GM12878 (cell line): ENCODE results near the gene GDAP1L1.

ENCODE experiments used
- BCLAF1 ChIP-seq: fragments of 450-650 bp; IDR thresholded peaks from 2 replicates; pipeline ENCODE4 v1.6.1; 2017; ENCODE audit warnings: antibody characterized with exemption, mild to moderate bottlenecking, moderate library complexity
- BHLHE40 ChIP-seq, 2 experiments: fragments of 450-650 bp in 1 of 2; IDR thresholded peaks; 2 replicates each; pipeline ENCODE4 v1.6.1; 2011 to 2017; ENCODE audit warnings: low read depth in 2 of 2, borderline replicate concordance in 1 of 2, improper control_type of control experiment in 1 of 2, low read length in 1 of 2, mild to moderate bottlenecking in 1 of 2
- EGR1 ChIP-seq, 2 experiments: IDR thresholded peaks; 1 replicate in 1 of 2; 2 replicates in 1 of 2; pipeline ENCODE4 v1.6.1; 2011 to 2012; ENCODE audit warnings: low read depth in 2 of 2, low read length in 2 of 2, borderline replicate concordance in 1 of 2, mild to moderate bottlenecking in 1 of 2, moderate library complexity in 1 of 2
- GABPA ChIP-seq: IDR thresholded peaks from 2 replicates; pipeline ENCODE4 v1.6.1; 2014; ENCODE audit warnings: antibody characterized with exemption, low read depth, mild to moderate bottlenecking, inconsistent platforms
- NFYB ChIP-seq: IDR thresholded peaks from 2 replicates; pipeline ENCODE4 v1.6.1; 2011; ENCODE audit warnings: low read depth, mild to moderate bottlenecking, low read length, improper control_type of control experiment, moderate library complexity; ENCODE audit not compliant: insufficient read depth
- POLR2A ChIP-seq: IDR thresholded peaks from 2 replicates; pipeline ENCODE4 v1.6.1; 2011; ENCODE audit warnings: low read depth, mild to moderate bottlenecking, low read length
- POLR2AphosphoS5 ChIP-seq: IDR thresholded peaks from 2 replicates; pipeline ENCODE4 v1.6.1; 2011; ENCODE audit warnings: mild to moderate bottlenecking, low read length, inconsistent platforms
- SMC3 ChIP-seq: IDR thresholded peaks from 2 replicates; pipeline ENCODE4 v1.6.1; 2011; ENCODE audit warnings: low read length, improper control_type of control experiment, borderline replicate concordance
- ZNF24 ChIP-seq: fragments of 450-650 bp; IDR thresholded peaks from 2 replicates; pipeline ENCODE4 v1.6.1; 2017; ENCODE audit warnings: antibody characterized with exemption, mild to moderate bottlenecking
- TF ChIP-seq, protein P1 (sequence below), 3 experiments: IDR thresholded peaks in 2 of 3; conservative IDR thresholded peaks in 1 of 3; 2 replicates each; pipeline ENCODE4 v1.5.1; 2011; ENCODE audit warnings: low read depth in 3 of 3, low read length in 3 of 3, mild to moderate bottlenecking in 3 of 3, control low read depth in 2 of 3, moderate library complexity in 2 of 3, inconsistent platforms in 1 of 3, mixed read lengths in 1 of 3; ENCODE audit not compliant: control insufficient read depth in 2 of 3, insufficient read depth in 1 of 3; ENCODE audit errors: extremely low read depth in 1 of 3

DNA sequence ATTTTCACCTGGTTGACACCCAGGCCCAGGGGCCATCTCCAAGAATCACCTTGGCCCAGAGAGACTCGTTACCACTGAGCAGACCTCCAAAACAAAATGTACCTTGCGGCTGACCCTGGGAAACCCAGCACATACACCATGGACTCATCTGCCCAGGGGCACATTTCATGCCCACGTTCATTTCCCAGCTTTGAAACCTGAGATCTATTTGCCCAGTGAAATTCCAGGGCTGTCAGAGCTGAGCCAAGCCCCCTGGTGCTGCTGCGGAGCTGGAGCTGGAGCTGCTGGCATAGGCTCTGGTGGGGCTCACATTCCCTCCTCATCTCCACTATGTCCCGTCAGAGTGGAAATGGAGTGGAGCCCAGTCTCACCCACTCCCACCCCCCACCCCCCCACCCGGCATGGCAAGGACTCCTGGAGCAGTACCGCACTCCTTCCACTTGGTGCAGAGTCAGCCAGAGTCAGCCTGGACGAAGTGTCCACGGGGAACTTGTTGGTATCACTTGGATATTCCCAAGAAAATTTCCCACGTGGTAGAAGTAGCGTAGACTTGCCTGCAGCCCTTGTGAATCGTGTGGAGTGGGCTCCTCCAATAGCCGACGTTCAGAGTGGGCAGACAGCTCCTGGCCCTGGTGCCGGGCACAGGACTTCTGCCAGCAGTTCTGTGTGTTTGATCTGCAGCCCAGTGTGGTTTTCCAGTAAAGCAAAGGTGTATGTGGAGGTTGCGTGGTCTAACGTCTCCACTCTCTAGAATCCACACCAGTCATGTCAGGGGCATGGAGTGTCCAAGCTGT lies 18.4 kb upstream of the GDAP1L1 start:
- TF ChIP-seq SMC3 (no peak), ZNF24 (no peak), BCLAF1 (no peak), EGR1 (IDR thresholded peaks at IDR 0.05; ENCODE audit: borderline replicate concordance in 1 of 2, low read depth in 2 of 2, low read length in 2 of 2) (no peak), BHLHE40 (IDR thresholded peaks at IDR 0.05; ENCODE audit: borderline replicate concordance in 1 of 2, low read depth in 2 of 2, low read length in 1 of 2) (no peak), POLR2A (no peak), GABPA (no peak), NFYB (no peak), POLR2AphosphoS5 (no peak)
- TF ChIP-seq, protein P1, sequence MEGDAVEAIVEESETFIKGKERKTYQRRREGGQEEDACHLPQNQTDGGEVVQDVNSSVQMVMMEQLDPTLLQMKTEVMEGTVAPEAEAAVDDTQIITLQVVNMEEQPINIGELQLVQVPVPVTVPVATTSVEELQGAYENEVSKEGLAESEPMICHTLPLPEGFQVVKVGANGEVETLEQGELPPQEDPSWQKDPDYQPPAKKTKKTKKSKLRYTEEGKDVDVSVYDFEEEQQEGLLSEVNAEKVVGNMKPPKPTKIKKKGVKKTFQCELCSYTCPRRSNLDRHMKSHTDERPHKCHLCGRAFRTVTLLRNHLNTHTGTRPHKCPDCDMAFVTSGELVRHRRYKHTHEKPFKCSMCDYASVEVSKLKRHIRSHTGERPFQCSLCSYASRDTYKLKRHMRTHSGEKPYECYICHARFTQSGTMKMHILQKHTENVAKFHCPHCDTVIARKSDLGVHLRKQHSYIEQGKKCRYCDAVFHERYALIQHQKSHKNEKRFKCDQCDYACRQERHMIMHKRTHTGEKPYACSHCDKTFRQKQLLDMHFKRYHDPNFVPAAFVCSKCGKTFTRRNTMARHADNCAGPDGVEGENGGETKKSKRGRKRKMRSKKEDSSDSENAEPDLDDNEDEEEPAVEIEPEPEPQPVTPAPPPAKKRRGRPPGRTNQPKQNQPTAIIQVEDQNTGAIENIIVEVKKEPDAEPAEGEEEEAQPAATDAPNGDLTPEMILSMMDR (IDR thresholded peaks at IDR 0.05 in 2 of 3, conservative IDR thresholded peaks at IDR 0.05 in 1 of 3; ENCODE audit: control insufficient read depth in 2 of 3, extremely low read depth in 1 of 3, insufficient read depth in 1 of 3, low read depth in 3 of 3, low read length in 3 of 3), result no peak
